ENCODE data around the gene NBPF19. TPM values are rescaled to one million over a fixed set of nuclear protein-coding genes. Genes with fewer than 3 reads are reported as not detected.

Gene NBPF19
- total RNA-seq, 8 experiments from 2014 or later: 7.8 to 38.8 (median 12.1) TPM

Other genes starting within 250 kb of the NBPF19 start
- gene PPIAL4C, start 108.8 kb downstream of the NBPF19 start, total RNA-seq: 1 to 10 TPM in 1 of 8 experiments, not detected in 7; 1.3 TPM

All from motor neuron (in vitro differentiated cells).